Smooth muscle cell (in vitro differentiated cells): ENCODE measurements around the gene RNF32. TPM values are rescaled to one million over a fixed set of nuclear protein-coding genes. Genes with fewer than 3 reads are reported as not detected.

ENCODE experiments used
- DNase-seq: peaks from one replicate; lab custom pipeline; 2025; ENCODE audit not compliant: unreplicated experiment; lab: John Stamatoyannopoulos, UW
- H2AFZ ChIP-seq: fragments of 200-600 bp; sonication (generic); 2 replicates; pipeline ENCODE4 v1.6.0; 2016; ENCODE audit warnings: antibody characterized with exemption, low read depth, mild to moderate bottlenecking
- H3F3A ChIP-seq: fragments of 200-600 bp; sonication (generic); 2 replicates; pipeline ENCODE4 v1.6.0; 2017; ENCODE audit warnings: antibody characterized with exemption, low read depth
- H3K27ac ChIP-seq: fragments of 200-600 bp; sonication (generic); 2 replicates; pipeline ENCODE4 v1.5.1; 2016; ENCODE audit warnings: low read depth, mild to moderate bottlenecking
- H3K27me3 ChIP-seq: fragments of 200-600 bp; sonication (generic); 2 replicates; pipeline ENCODE4 v1.6.1; 2016; ENCODE audit warnings: low read depth, mild to moderate bottlenecking
- H3K36me3 ChIP-seq: fragments of 200-600 bp; sonication (generic); 2 replicates; pipeline ENCODE4 v1.5.1; 2016; ENCODE audit warnings: low read depth
- H3K4me1 ChIP-seq: fragments of 200-600 bp; sonication (generic); 2 replicates; pipeline ENCODE4 v1.5.1; 2016; ENCODE audit warnings: low read depth
- H3K4me2 ChIP-seq: fragments of 200-600 bp; sonication (generic); 2 replicates; pipeline ENCODE4 v1.6.0; 2016; ENCODE audit warnings: mild to moderate bottlenecking
- H3K4me3 ChIP-seq: fragments of 200-600 bp; sonication (generic); 2 replicates; pipeline ENCODE4 v1.5.1; 2016; ENCODE audit warnings: mild to moderate bottlenecking
- H3K79me2 ChIP-seq: fragments of 200-600 bp; sonication (generic); 2 replicates; pipeline ENCODE4 v1.6.0; 2016; ENCODE audit warnings: low read depth, mild to moderate bottlenecking
- H3K9ac ChIP-seq: fragments of 200-600 bp; sonication (generic); 2 replicates; pipeline ENCODE4 v1.6.0; 2016; ENCODE audit warnings: low read depth
- H3K9me3 ChIP-seq: fragments of 200-600 bp; sonication (generic); replicated peaks from 2 replicates; pipeline ENCODE4 v1.5.1; 2016; ENCODE audit warnings: low read depth
- H4K20me1 ChIP-seq: fragments of 200-600 bp; sonication (generic); 2 replicates; pipeline ENCODE4 v1.6.0; 2016; ENCODE audit warnings: low read depth
- CTCF ChIP-seq: fragments of 200-600 bp; sonication (generic); IDR thresholded peaks from 2 replicates; pipeline ENCODE4 v1.5.1; 2017; ENCODE audit warnings: borderline replicate concordance, mild to moderate bottlenecking, antibody characterized with exemption; ENCODE audit not compliant: insufficient read depth, poor library complexity, severe bottlenecking
- WGBS: methylation state at CpG from one replicate; pipeline ENCODE4 v1.1.7; 2016; ENCODE audit warnings: low lambda C conversion rate; 5-methylcytosine and 5-hydroxymethylcytosine counted together
- polyA plus RNA-seq: library from polyadenylated mRNA; unstranded; fragments of >200 nt; fragmentation: Nextera tagmentation; extraction: Ambion mirVana; gene quantifications from 2 replicates; pipeline ENCODE4 v1.2.1, GENCODE V29; 2016
- total RNA-seq: library from RNA; depleted of rRNA; stranded (reverse); fragments of >200 nt; gene quantifications from 2 replicates; pipeline ENCODE4 v1.2.3, GENCODE V29; 2014

RNF32 gene
- total and polyA plus RNA-seq, 2 experiments from 2014 or later, result 0.63 to 4.3 TPM

DNA sequence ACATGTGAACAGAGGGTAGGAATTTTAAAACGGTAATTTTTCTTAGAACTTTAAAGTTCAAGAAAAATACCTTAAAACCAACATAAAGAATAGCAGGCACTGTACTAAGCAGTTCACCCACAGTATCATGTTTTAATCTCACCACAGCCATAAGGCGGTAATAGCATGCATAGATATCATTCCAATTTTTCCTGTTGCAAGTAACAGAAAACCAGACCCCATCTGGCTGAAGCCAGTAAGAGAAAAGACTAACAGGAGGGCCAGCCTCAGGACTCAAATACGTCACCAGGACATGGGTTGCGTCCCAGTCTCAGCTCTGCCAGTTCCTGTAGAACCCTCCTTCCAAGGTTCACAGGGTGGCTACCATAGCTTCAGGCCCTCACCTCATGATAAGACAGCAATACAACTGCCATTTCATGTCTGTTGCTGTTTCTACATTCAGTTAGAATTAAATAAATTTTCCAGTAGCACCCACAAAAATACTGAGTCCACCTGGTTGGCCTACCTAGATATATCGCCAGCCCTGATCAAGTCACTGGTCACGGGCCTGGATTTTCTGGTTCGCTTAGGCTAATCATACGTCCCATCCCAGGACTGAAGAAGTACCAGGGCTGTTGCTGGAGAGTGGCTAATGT is 2.0 kb upstream of the RNF32 start:
- Histone ChIP-seq H3K4me1 (peaks cover 6% of the 10 kb centered on the region), H2AFZ (no peak overlapping the region), H3K36me3 (no peaks in the 10 kb centered on the region), H3F3A (no peaks in the 10 kb centered on the region), H3K9ac (no peak overlapping the region), H3K4me3 (no peak overlapping the region), H3K4me2 (peak overlapping the region; percentile 83), H4K20me1 (no peaks in the 10 kb centered on the region), H3K27ac (no peak overlapping the region), H3K9me3 (no peaks in the 10 kb centered on the region), H3K27me3 (no peaks in the 10 kb centered on the region), H3K79me2 (peaks cover 10% of the 10 kb centered on the region)
- 96% methylated on average over 8 of the region's 8 CpGs for WGBS
- no peak for TF ChIP-seq CTCF
- no peak for DNase-seq

DNA sequence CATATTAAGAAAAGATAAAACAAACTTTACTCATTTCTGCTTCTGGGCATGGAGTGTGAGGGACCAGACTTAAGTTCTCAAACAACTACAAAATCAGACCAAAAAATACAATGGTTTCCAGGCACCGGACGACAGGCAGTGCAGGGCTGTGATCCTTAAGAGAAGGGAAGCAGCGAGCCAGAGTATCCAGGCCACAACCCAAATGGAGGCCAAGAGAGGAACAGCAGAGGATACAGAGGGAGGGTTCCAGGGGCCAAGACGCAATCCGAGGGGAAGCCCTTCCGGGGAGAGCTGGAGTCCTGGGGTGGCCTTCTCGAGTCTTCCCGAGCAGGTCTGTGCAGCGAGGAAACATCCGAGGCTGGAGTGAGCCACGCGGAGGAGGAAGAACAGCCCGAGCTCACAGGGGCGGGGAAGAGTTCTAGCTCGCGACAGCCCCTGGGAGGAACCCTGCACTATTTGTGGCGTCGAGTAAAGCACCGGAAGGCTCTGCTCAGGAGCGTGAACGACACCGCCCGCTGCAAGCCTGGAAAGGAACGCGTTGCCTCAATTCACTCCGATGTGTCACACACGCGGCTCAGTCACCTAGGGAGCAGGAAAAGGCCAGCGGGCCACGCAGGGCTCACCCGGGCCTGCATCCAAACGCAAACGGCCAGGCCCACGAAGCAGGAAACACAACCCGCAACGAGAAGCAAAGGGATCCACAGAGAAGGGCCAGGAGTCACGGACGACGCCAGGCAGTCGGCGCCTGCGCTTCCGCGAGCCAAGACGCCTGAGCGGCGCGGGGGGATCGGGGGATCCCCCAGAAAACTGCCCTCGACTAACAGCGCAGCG is 933 bp upstream of the RNF32 start:
- Histone ChIP-seq H3K27me3 (no peaks in the 10 kb centered on the region), H3K4me2 (peak overlapping the region; percentile 83), H3K79me2 (peaks cover 10% of the 10 kb centered on the region), H4K20me1 (no peaks in the 10 kb centered on the region), H3K4me1 (peaks cover 6% of the 10 kb centered on the region), H3K27ac (peak overlapping the region; percentile 30), H3K9ac (peak overlapping the region; percentile 92), H3K9me3 (no peaks in the 10 kb centered on the region), H3F3A (no peaks in the 10 kb centered on the region), H3K4me3 (peak overlapping the region; percentile 70), H2AFZ (peak overlapping the region; percentile 86), H3K36me3 (no peaks in the 10 kb centered on the region)
- DNase-seq, result no peak
- 88% methylated on average over 52 of the region's 52 CpGs for WGBS
- TF ChIP-seq CTCF, result no peak

GRCh38 chr7:156640949-156641485 is 443 bp downstream of the RNF32 start:
- Histone ChIP-seq H3K79me2 (peaks cover 10% of the 10 kb centered on the region), H3K9ac (peak overlapping the region; percentile 92), H3K27ac (peak overlapping the region; percentile 86), H4K20me1 (no peaks in the 10 kb centered on the region), H3K4me3 (peak overlapping the region; percentile 70), H3K9me3 (no peaks in the 10 kb centered on the region), H3K36me3 (no peaks in the 10 kb centered on the region), H3K4me1 (peaks cover 6% of the 10 kb centered on the region), H2AFZ (peak overlapping the region; percentile 94), H3F3A (no peaks in the 10 kb centered on the region), H3K4me2 (peak overlapping the region; percentile 83), H3K27me3 (no peaks in the 10 kb centered on the region)
- 7% methylated on average over 30 of the region's 30 CpGs for WGBS
- DNase-seq, result no peak
- TF ChIP-seq CTCF, result no peak
